ENCODE data around the gene IFIT2.
"Not testable (repeated sequence)": the region's sequence is repeated elsewhere in the genome, so short reads cannot be mapped to it uniquely, and the experiment has no call there.

The IFIT2 gene

GRCh38 chr10:89347701-89348457 is 46.0 kb downstream of the IFIT2 start:
- peaks cover 22% of the 10 kb centered on the region for H3F3A ChIP-seq (ENCODE audit: insufficient read depth, low read length)
- no peak overlapping the region for H3K9ac ChIP-seq (ENCODE audit: low read length)
- H3K27me3 ChIP-seq (replicated peaks; ENCODE audit: insufficient read depth, low read length): no peaks in the 10 kb centered on the region
- H2AFZ ChIP-seq (ENCODE audit: low read length): no peak overlapping the region
- H4K20me1 ChIP-seq (ENCODE audit: insufficient read depth, low read length): no peaks in the 10 kb centered on the region
- no peak for DNase-seq
- H3K9me2 ChIP-seq (replicated peaks; ENCODE audit: insufficient read depth, low read length): no peaks in the 10 kb centered on the region
- H3K4me1 ChIP-seq (ENCODE audit: low read length): peaks cover 21% of the 10 kb centered on the region
- TF ChIP-seq EZH2phosphoT487 (IDR thresholded peaks at IDR 0.05; ENCODE audit: low read length) (no peak), CTCF (IDR thresholded peaks at IDR 0.05; ENCODE audit: low read length) (no peak), EZH2 (optimal IDR thresholded peaks at IDR 0.05; ENCODE audit: low read depth, low read length) (no peak)
- no peaks in the 10 kb centered on the region for H3K79me2 ChIP-seq (ENCODE audit: low read length)
- H3K4me2 ChIP-seq (ENCODE audit: low read depth, low read length): no peak overlapping the region
- no peak overlapping the region for H3K27ac ChIP-seq (ENCODE audit: low read length)
- H3K4me3 ChIP-seq (ENCODE audit: low read length): no peak overlapping the region
- no peaks in the 10 kb centered on the region for H3K36me3 ChIP-seq (replicated peaks; ENCODE audit: insufficient read depth, low read length)
- no peaks in the 10 kb centered on the region for H3K9me3 ChIP-seq (replicated peaks; ENCODE audit: insufficient read depth, low read length)

GRCh38 chr10:89348481-89348880 is 46.6 kb downstream of the IFIT2 start:
- H3K27me3 ChIP-seq (replicated peaks; ENCODE audit: insufficient read depth, low read length): no peaks in the 10 kb centered on the region
- no peak for DNase-seq
- H3F3A ChIP-seq (ENCODE audit: insufficient read depth, low read length): peaks cover 22% of the 10 kb centered on the region
- no peaks in the 10 kb centered on the region for H3K36me3 ChIP-seq (replicated peaks; ENCODE audit: insufficient read depth, low read length)
- no peak overlapping the region for H3K27ac ChIP-seq (ENCODE audit: low read length)
- H4K20me1 ChIP-seq (ENCODE audit: insufficient read depth, low read length): no peaks in the 10 kb centered on the region
- H2AFZ ChIP-seq (ENCODE audit: low read length): no peak overlapping the region
- H3K9me3 ChIP-seq (replicated peaks; ENCODE audit: insufficient read depth, low read length): no peaks in the 10 kb centered on the region
- H3K4me1 ChIP-seq (ENCODE audit: low read length): peaks cover 25% of the 10 kb centered on the region
- TF ChIP-seq EZH2 (optimal IDR thresholded peaks at IDR 0.05; ENCODE audit: low read depth, low read length) (no peak), CTCF (IDR thresholded peaks at IDR 0.05; ENCODE audit: low read length) (no peak), EZH2phosphoT487 (IDR thresholded peaks at IDR 0.05; ENCODE audit: low read length) (no peak)
- no peaks in the 10 kb centered on the region for H3K9me2 ChIP-seq (replicated peaks; ENCODE audit: insufficient read depth, low read length)
- no peak overlapping the region for H3K4me3 ChIP-seq (ENCODE audit: low read length)
- H3K4me2 ChIP-seq (ENCODE audit: low read depth, low read length): no peak overlapping the region
- no peak overlapping the region for H3K9ac ChIP-seq (ENCODE audit: low read length)
- no peaks in the 10 kb centered on the region for H3K79me2 ChIP-seq (ENCODE audit: low read length)

- DNase-seq: no peak
- H3K79me2 ChIP-seq (ENCODE audit: low read length): no peaks in the 10 kb centered on the region
- H3F3A ChIP-seq (ENCODE audit: insufficient read depth, low read length): peaks cover 22% of the 10 kb centered on the region
- no peaks in the 10 kb centered on the region for H4K20me1 ChIP-seq (ENCODE audit: insufficient read depth, low read length)
- H3K9ac ChIP-seq (ENCODE audit: low read length): no peak overlapping the region
- no peak overlapping the region for H3K4me2 ChIP-seq (ENCODE audit: low read depth, low read length)
- H3K4me3 ChIP-seq (ENCODE audit: low read length): no peak overlapping the region
- TF ChIP-seq EZH2phosphoT487 (IDR thresholded peaks at IDR 0.05; ENCODE audit: low read length) (no peak), EZH2 (optimal IDR thresholded peaks at IDR 0.05; ENCODE audit: low read depth, low read length) (no peak), CTCF (IDR thresholded peaks at IDR 0.05; ENCODE audit: low read length) (no peak)
- H3K4me1 ChIP-seq (ENCODE audit: low read length): peaks cover 25% of the 10 kb centered on the region
- no peak overlapping the region for H2AFZ ChIP-seq (ENCODE audit: low read length)
- H3K9me2 ChIP-seq (replicated peaks; ENCODE audit: insufficient read depth, low read length): no peaks in the 10 kb centered on the region
- no peaks in the 10 kb centered on the region for H3K27me3 ChIP-seq (replicated peaks; ENCODE audit: insufficient read depth, low read length)
- no peaks in the 10 kb centered on the region for H3K9me3 ChIP-seq (replicated peaks; ENCODE audit: insufficient read depth, low read length)
- no peak overlapping the region for H3K27ac ChIP-seq (ENCODE audit: low read length)
- H3K36me3 ChIP-seq (replicated peaks; ENCODE audit: insufficient read depth, low read length): no peaks in the 10 kb centered on the region
These were observed 47.1 kb downstream of the IFIT2 start for GRCh38 chr10:89348975-89349374.

- H3K4me3 ChIP-seq (ENCODE audit: low read length): peak overlapping the region; percentile 42
- H2AFZ ChIP-seq (ENCODE audit: low read length): not testable (repeated sequence)
- peak overlapping the region; percentile 84 for H3K27ac ChIP-seq (ENCODE audit: low read length)
These were observed 48.9 kb downstream of the IFIT2 start for GRCh38 chr10:89350631-89351315.

More at GRCh38 chr10:89350631-89351315, 48.9 kb downstream of the IFIT2 start:
- not testable (repeated sequence) for H3K79me2 ChIP-seq (ENCODE audit: low read length); H3K9me3 ChIP-seq (replicated peaks; ENCODE audit: insufficient read depth, low read length); H3K9me2 ChIP-seq (replicated peaks; ENCODE audit: insufficient read depth, low read length); H4K20me1 ChIP-seq (ENCODE audit: insufficient read depth, low read length); H3K36me3 ChIP-seq (replicated peaks; ENCODE audit: insufficient read depth, low read length); H3K27me3 ChIP-seq (replicated peaks; ENCODE audit: insufficient read depth, low read length)
- H3F3A ChIP-seq (ENCODE audit: insufficient read depth, low read length): peaks cover 22% of the 10 kb centered on the region
- H3K4me2 ChIP-seq (ENCODE audit: low read depth, low read length): peak overlapping the region; percentile 74; the same call in 1 of the 2 replicates
- DNase-seq: peak; percentile 66
- H3K9ac ChIP-seq (ENCODE audit: low read length): peak overlapping the region; percentile 51; the same call in 1 of the 2 replicates
- peaks cover 28% of the 10 kb centered on the region for H3K4me1 ChIP-seq (ENCODE audit: low read length)
